H1 (cell line): Measurements from ENCODE around the gene ARL2. TPM values are rescaled to one million over a fixed set of nuclear protein-coding genes. Genes with fewer than 3 reads are reported as not detected.

Experiments used
- CTCF ChIA-PET: fragments of 300-600 bp; sonication (Branson Sonifier 250); formaldehyde crosslinking; loops from one replicate; lab custom pipeline; 2021; ENCODE audit not compliant: partially characterized antibody; lab: Charles Lee
- POLR2A ChIA-PET: fragments of 300-600 bp; sonication (Branson Sonifier 250); formaldehyde crosslinking; loops from one replicate; lab custom pipeline; 2021; ENCODE audit warnings: inconsistent platforms; ENCODE audit not compliant: partially characterized antibody; lab: Charles Lee
- DNase-seq, 2 experiments: peaks; one replicate each; pipeline versions ENCODE4 v3.0.0 to v3.0.0-alpha.2; 2010 to 2022; ENCODE audit warnings: low spot score in 2 of 2, low read depth in 1 of 2, mixed read lengths in 1 of 2
- FAIRE-seq: peaks from 2 replicates; lab custom pipeline; 2011; peaks lifted over from hg19 to GRCh38; lab: Jason Lieb, UNC
- H2AFZ ChIP-seq: 2 replicates; pipeline ENCODE4 v1.8.1; 2012; ENCODE audit warnings: low read length, inconsistent platforms
- H2AK5ac ChIP-seq: 2 replicates; pipeline ENCODE4 v1.6.1; 2013; ENCODE audit warnings: low read depth, low read length
- H2BK120ac ChIP-seq: replicated peaks from 2 replicates; pipeline ENCODE3; 2013; ENCODE audit warnings: low read depth, low read length, inconsistent platforms
- H2BK12ac ChIP-seq: 2 replicates; pipeline ENCODE4 v1.6.1; 2013; ENCODE audit warnings: low read depth, low read length
- H2BK15ac ChIP-seq: 2 replicates; pipeline ENCODE4 v1.6.1; 2013; ENCODE audit warnings: low read length
- H2BK20ac ChIP-seq: 2 replicates; pipeline ENCODE4 v1.6.1; 2013; ENCODE audit warnings: low read length
- H2BK5ac ChIP-seq: 2 replicates; pipeline ENCODE4 v1.6.1; 2013; ENCODE audit warnings: low read depth, low read length
- H3K14ac ChIP-seq: 2 replicates; pipeline ENCODE4 v1.6.1; 2013; ENCODE audit warnings: inconsistent platforms; ENCODE audit not compliant: insufficient read length
- H3K18ac ChIP-seq: 2 replicates; pipeline ENCODE4 v1.6.1; 2013; ENCODE audit warnings: low read length; ENCODE audit errors: extremely low read depth
- H3K23ac ChIP-seq: 2 replicates; pipeline ENCODE4 v1.6.1; 2013; ENCODE audit warnings: inconsistent platforms; ENCODE audit not compliant: insufficient read length
- H3K23me2 ChIP-seq: 2 replicates; pipeline ENCODE4 v1.6.1; 2013; ENCODE audit warnings: low read depth, low read length
- H3K27ac ChIP-seq: 2 replicates; pipeline ENCODE4 v1.6.1; 2011; ENCODE audit warnings: low read depth, low read length, inconsistent platforms
- H3K27me3 ChIP-seq, 4 experiments: replicated peaks in 1 of 4; 1 replicate in 1 of 4; 2 replicates in 3 of 4; pipeline versions ENCODE4 v1.6.1 to v1.8.1; 2011 to 2013; ENCODE audit warnings: low read length in 3 of 4, mild to moderate bottlenecking in 3 of 4, inconsistent platforms in 2 of 4, mixed read lengths in 2 of 4, moderate library complexity in 1 of 4; ENCODE audit not compliant: control insufficient read depth in 3 of 4, insufficient read depth in 3 of 4; ENCODE audit errors: extremely low read depth in 1 of 4
- H3K36me3 ChIP-seq, 4 experiments: 2 replicates each; pipeline versions ENCODE4 v1.6.1 to v1.8.1; 2011 to 2013; ENCODE audit warnings: mild to moderate bottlenecking in 4 of 4, low read length in 3 of 4, moderate library complexity in 2 of 4, control low read depth in 1 of 4, inconsistent platforms in 1 of 4; ENCODE audit not compliant: insufficient read depth in 4 of 4, control insufficient read depth in 2 of 4
- H3K4ac ChIP-seq: replicated peaks from 2 replicates; pipeline ENCODE3; 2013; ENCODE audit warnings: low read length, low read depth, mixed read lengths, inconsistent platforms; ENCODE audit not compliant: insufficient read length
- H3K4me1 ChIP-seq, 4 experiments: replicated peaks in 1 of 4; 1 replicate in 1 of 4; 2 replicates in 3 of 4; pipeline versions ENCODE4 v1.6.1 to v1.8.1; 2011 to 2013; ENCODE audit warnings: low read length in 3 of 4, inconsistent platforms in 2 of 4, mixed read lengths in 1 of 4; ENCODE audit not compliant: insufficient read depth in 4 of 4, control insufficient read depth in 3 of 4
- H3K4me2 ChIP-seq, 2 experiments: 2 replicates each; pipeline versions ENCODE4 v1.6.1 to v1.8.1; 2011 to 2013; ENCODE audit warnings: low read depth in 2 of 2, low read length in 2 of 2, control low read depth in 1 of 2, inconsistent platforms in 1 of 2, mild to moderate bottlenecking in 1 of 2; ENCODE audit not compliant: insufficient read depth in 1 of 2
- H3K4me3 ChIP-seq, 4 experiments: fragments of 200-600, 300-600 bp in 1 of 4; sonication (generic), shearing (Covaris generic), sonication (Bioruptor Twin) in 1 of 4; 2 replicates each; pipeline versions ENCODE4 v1.5.1 to v1.8.1; 2011 to 2016; ENCODE audit warnings: low read length in 4 of 4, low read depth in 3 of 4, control low read depth in 2 of 4, inconsistent platforms in 2 of 4, mild to moderate bottlenecking in 2 of 4, mixed read lengths in 1 of 4, moderate library complexity in 1 of 4; ENCODE audit not compliant: insufficient read depth in 2 of 4; ENCODE audit errors: extremely low read depth in 1 of 4
- H3K56ac ChIP-seq: replicated peaks from 2 replicates; pipeline ENCODE3; 2013; ENCODE audit warnings: low read depth, mild to moderate bottlenecking, mixed read lengths, low read length, inconsistent platforms; ENCODE audit not compliant: insufficient read length
- H3K79me1 ChIP-seq: 2 replicates; pipeline ENCODE4 v1.6.1; 2013; ENCODE audit warnings: low read depth, low read length, control low read depth
- H3K79me2 ChIP-seq, 2 experiments: 2 replicates each; pipeline versions ENCODE4 v1.6.1 to v1.8.1; 2012 to 2013; ENCODE audit warnings: low read length in 2 of 2, mild to moderate bottlenecking in 2 of 2, inconsistent platforms in 1 of 2; ENCODE audit not compliant: insufficient read depth in 2 of 2, control insufficient read depth in 1 of 2
- H3K9ac ChIP-seq, 4 experiments: replicated peaks in 1 of 4; 1 replicate in 1 of 4; 2 replicates in 3 of 4; pipeline versions ENCODE4 v1.6.1 to v1.8.1; 2011 to 2013; ENCODE audit warnings: low read depth in 3 of 4, low read length in 3 of 4, control low read depth in 2 of 4, mild to moderate bottlenecking in 2 of 4, moderate library complexity in 2 of 4, inconsistent platforms in 1 of 4; ENCODE audit errors: extremely low read depth in 1 of 4
- H3K9me3 ChIP-seq, 2 experiments: 2 replicates each; pipeline versions ENCODE4 v1.6.1 to v1.8.1; 2012 to 2013; ENCODE audit warnings: mild to moderate bottlenecking in 2 of 2, moderate library complexity in 2 of 2, control low read depth in 1 of 2, inconsistent platforms in 1 of 2, low read depth in 1 of 2, low read length in 1 of 2, mixed read lengths in 1 of 2; ENCODE audit not compliant: insufficient read depth in 2 of 2
- H4K20me1 ChIP-seq, 2 experiments: replicated peaks in 1 of 2; 2 replicates each; pipeline versions ENCODE3 to v1.8.1; 2011 to 2013; ENCODE audit warnings: inconsistent platforms in 2 of 2, low read length in 2 of 2, mild to moderate bottlenecking in 1 of 2; ENCODE audit not compliant: insufficient read depth in 2 of 2, control insufficient read depth in 1 of 2
- H4K5ac ChIP-seq: 2 replicates; pipeline ENCODE4 v1.6.1; 2013; ENCODE audit warnings: low read length, low read depth, mixed read lengths, inconsistent platforms; ENCODE audit not compliant: insufficient read length
- H4K8ac ChIP-seq: 2 replicates; pipeline ENCODE4 v1.8.0; 2013; ENCODE audit warnings: mild to moderate bottlenecking, moderate library complexity, low read length, inconsistent platforms; ENCODE audit not compliant: insufficient read depth; ENCODE audit errors: extremely low read depth
- H4K91ac ChIP-seq: replicated peaks from 2 replicates; pipeline ENCODE3; 2013; ENCODE audit warnings: low read length, mixed read lengths, inconsistent platforms; ENCODE audit not compliant: insufficient read length
- ATF3 ChIP-seq: IDR thresholded peaks from 2 replicates; pipeline ENCODE4 v1.6.1; 2011; ENCODE audit warnings: low read depth, mild to moderate bottlenecking, low read length; ENCODE audit not compliant: insufficient read depth
- CBX5 ChIP-seq: fragments of 300-800, 300-1000 bp; sonication (generic); IDR thresholded peaks from 2 replicates; pipeline ENCODE4 v1.7.1; 2016; ENCODE audit warnings: antibody characterized with exemption, low read length, low read depth
- CREB1 ChIP-seq: IDR thresholded peaks from 2 replicates; pipeline ENCODE4 v1.6.1; 2012; ENCODE audit warnings: inconsistent platforms
- EGR1 ChIP-seq: IDR thresholded peaks from 2 replicates; pipeline ENCODE4 v1.6.1; 2011; ENCODE audit warnings: low read depth, low read length, borderline replicate concordance
- JUN ChIP-seq: IDR thresholded peaks from 2 replicates; pipeline ENCODE4 v1.6.1; 2011; ENCODE audit warnings: low read depth, mild to moderate bottlenecking, improper control_type of control experiment, low read length
- RFX5 ChIP-seq: IDR thresholded peaks from 2 replicates; pipeline ENCODE4 v1.6.1; 2011; ENCODE audit warnings: low read depth, low read length, improper control_type of control experiment, borderline replicate concordance
- SUZ12 ChIP-seq: fragments of 200-600 bp; sonication (generic); IDR thresholded peaks from 2 replicates; pipeline ENCODE4 v1.6.1; 2012; ENCODE audit warnings: mild to moderate bottlenecking, inconsistent platforms, low read length, moderate library complexity, mixed read lengths
- YY1 ChIP-seq: IDR thresholded peaks from 2 replicates; pipeline ENCODE4 v1.6.1; 2011; ENCODE audit warnings: low read depth, mild to moderate bottlenecking, low read length
- WGBS, 2 experiments: shearing (Covaris generic) in 1 of 2; methylation state at CpG; one replicate each; pipeline versions ENCODE4 v1.1.6 to v1.1.7; 2013 to 2015; ENCODE audit warnings: low lambda C conversion rate in 2 of 2, mixed read lengths in 2 of 2, inconsistent platforms in 1 of 2, low coverage in 1 of 2, missing lambda C conversion rate in 1 of 2; ENCODE audit not compliant: insufficient replicate concordance in 2 of 2, insufficient coverage in 1 of 2, insufficient read length in 1 of 2; ENCODE audit errors: extremely low coverage in 1 of 2, missing lambda C conversion rate in 1 of 2; 5-methylcytosine and 5-hydroxymethylcytosine counted together
- polyA plus RNA-seq, 7 experiments: library from polyadenylated mRNA; depleted of rRNA in 3 of 7; stranded (reverse) in 5 of 7; unstranded in 2 of 7; fragments of >200 nt in 5 of 7; fragments of 200-250 nt in 2 of 7; gene quantifications; 1 replicate in 5 of 7; 2 replicates in 1 of 7; 4 replicates in 1 of 7; pipeline versions ENCODE4 v1.2.1 to v1.2.3, GENCODE V29; 2011 to 2013; ENCODE audit warnings: missing spikeins in 2 of 7, mixed read lengths in 2 of 7
- total RNA-seq: library from RNA; stranded (reverse); fragmentation: NEBNext Ultra II Directional; extraction: Animal tissue kit (Norgen Biotek cat#: 25700); gene quantifications from 2 replicates; pipeline ENCODE4 v1.2.1, GENCODE V29; 2021

The ARL2 gene
- total and polyA plus RNA-seq, 2 of the 8 experiments (the other 6 are each of a cell fraction or from before 2014, with no cell fraction given), result 186 to 535 TPM

- DNase-seq (peak; percentile 49 to 78), FAIRE-seq (no peak)
- Histone ChIP-seq H2BK5ac (peak within 1 kb of the TSS; percentile 78), H4K91ac (peak within 1 kb of the TSS; percentile 83), H2BK15ac (peak within 1 kb of the TSS; percentile 96), H3K4me3 (peak within 1 kb of the TSS in 3 of 4 experiments; percentile 8 to 36 (median 23); a peak in 5 of 8 replicates), H3K36me3 (no peaks in the 10 kb centered on the region), H3K79me2 (no peaks in the 10 kb centered on the region), H3K23me2 (no peaks in the 10 kb centered on the region), H4K20me1 (no peaks in the 10 kb centered on the region), H3K9me3 (no peaks in the 10 kb centered on the region), H2AFZ (peak within 1 kb of the TSS; percentile 90), H2AK5ac (no peak within 1 kb of the TSS), H3K14ac (no peak within 1 kb of the TSS), H3K56ac (peak within 1 kb of the TSS; percentile 66), H2BK120ac (peak within 1 kb of the TSS; percentile 36), H2BK12ac (peak within 1 kb of the TSS; percentile 84; the same call in 1 of the 2 replicates), H3K79me1 (no peaks in the 10 kb centered on the region), H3K4ac (no peak within 1 kb of the TSS), H4K5ac (peak within 1 kb of the TSS; percentile 9), H3K4me2 (peak within 1 kb of the TSS; percentile 1 to 58; a peak in 3 of 4 replicates), H3K23ac (no peak within 1 kb of the TSS), H2BK20ac (peak within 1 kb of the TSS; percentile 67), H3K4me1 (peaks cover 0 to 9% (median 1%) of the 10 kb centered on the region in 4 experiments; a peak in 2 of 7 replicates), H3K9ac (no peak within 1 kb of the TSS; a peak in 1 of 7 replicates), H3K27ac (peak within 1 kb of the TSS; percentile 50), H3K18ac (peak within 1 kb of the TSS; percentile 72), H3K27me3 (no peaks in the 10 kb centered on the region), H4K8ac (peak within 1 kb of the TSS; percentile 80; the same call in 1 of the 2 replicates)
- POLR2A ChIA-PET, result interaction anchor here (0.6 to 2.8 kb wide), 12 partner anchors 9 to 191 kb away, joined by 3 to 20 read pairs (median 4); partner anchors contain the start of genes ARL2, GPHA2, MEN1 and PPP2R5B
- WGBS, 2 experiments, result 30% methylated on average over 9 of the region's 9 CpGs; no CpG with 5 or more reads in 1 of the 2 experiments
- CTCF ChIA-PET, result interaction anchor here (0.6 to 6.1 kb wide), 39 partner anchors 9 to 600 kb away, joined by 3 to 65 read pairs (median 4); partner anchors contain the start of genes ARL2, EHD1, GPHA2 and SAC3D1
- no peak for TF ChIP-seq JUN
- no peak for TF ChIP-seq CBX5
- TF ChIP-seq ATF3, result no peak
- TF ChIP-seq CREB1, result 0 out of 2 replicates have a peak, but pooled peaks have one; percentile 30
- no peak; the same call in 1 of the 2 replicates for TF ChIP-seq EGR1
- TF ChIP-seq SUZ12, result no peak
- TF ChIP-seq YY1, result peak; percentile 56; the same call in 1 of the 2 replicates
- no peak for TF ChIP-seq RFX5
Measured at GRCh38 chr11:64996710-64997380, 17.1 kb upstream of the ARL2 start, which contains the start of gene BATF2. BATF2 (minus strand) TSS chr11:64996971; CDS start chr11:64996914, 57 bp downstream.
